ENCODE data around the gene PTCD3. TPM values are rescaled to one million over a fixed set of nuclear protein-coding genes. Genes with fewer than 3 reads are reported as not detected.
A peak's percentile ranks its signal among the peaks of the same experiment; 100 is the strongest.

The PTCD3 gene
- total and polyA plus RNA-seq, 12 donors: 30.2 to 232 (median 155) TPM

- H3K4me3 ChIP-seq: no peak overlapping the region
- no peaks in the 10 kb centered on the region for H3K27me3 ChIP-seq
- H3K4me1 ChIP-seq: no peaks in the 10 kb centered on the region
- H3K27ac ChIP-seq: no peak overlapping the region
- DNase-seq: no peak
- peaks cover 0 to 100% (median 81%) of the 10 kb centered on the region in 9 donors for H3K36me3 ChIP-seq
- peak in 1 of 8 donors; percentile 49 for ATAC-seq
- intact Hi-C loops (cut with DNase I): no loop called here
- no peaks in the 10 kb centered on the region for H3K9me3 ChIP-seq
- TF ChIP-seq CTCF (IDR thresholded peaks at IDR 0.05): no peak
- WGBS, 2 donors: 88 to 90% methylated on average over 14 of the region's 14 CpGs
Observed at GRCh38 chr2:86143926-86144685, 38.1 kb downstream of the PTCD3 start.

- no peak for DNase-seq
- WGBS, 2 donors: 90 to 93% methylated on average over 2 of the region's 2 CpGs
- Histone ChIP-seq H3K9me3 (no peaks in the 10 kb centered on the region), H3K36me3 (peaks cover 0 to 99% (median 82%) of the 10 kb centered on the region in 9 donors), H3K4me1 (no peaks in the 10 kb centered on the region), H3K27me3 (no peaks in the 10 kb centered on the region), H3K4me3 (no peak overlapping the region), H3K27ac (no peak overlapping the region)
- ATAC-seq: no peak
- intact Hi-C loops (cut with DNase I): no loop called here
- TF ChIP-seq CTCF (IDR thresholded peaks at IDR 0.05): no peak
Observed at GRCh38 chr2:86147793-86148192, 41.8 kb downstream of the PTCD3 start.

- no peaks in the 10 kb centered on the region for H3K9me3 ChIP-seq
- H3K27me3 ChIP-seq: no peaks in the 10 kb centered on the region
- WGBS, 2 donors: 88 to 97% methylated on average over 2 of the region's 2 CpGs
- DNase-seq (no peak), ATAC-seq (no peak)
- no peak for TF ChIP-seq CTCF (IDR thresholded peaks at IDR 0.05)
- H3K36me3 ChIP-seq: peaks cover 0 to 96% (median 59%) of the 10 kb centered on the region in 9 donors
- intact Hi-C loops (cut with DNase I): loop anchor here in 1 of 10 donors (5.0 kb wide), 1 partner anchor 38 kb away; no protein-coding TSS in a partner anchor
- no peak overlapping the region for H3K4me3 ChIP-seq
- H3K4me1 ChIP-seq: no peaks in the 10 kb centered on the region
- H3K27ac ChIP-seq: no peak overlapping the region
Observed at GRCh38 chr2:86150502-86150901, 44.5 kb downstream of the PTCD3 start.

- intact Hi-C loops (cut with DNase I): no loop called here
- Histone ChIP-seq H3K9me3 (no peaks in the 10 kb centered on the region), H3K36me3 (peaks cover 0 to 97% (median 63%) of the 10 kb centered on the region in 9 donors), H3K4me1 (no peaks in the 10 kb centered on the region), H3K27ac (no peak overlapping the region), H3K27me3 (no peaks in the 10 kb centered on the region), H3K4me3 (no peak overlapping the region)
- WGBS, 2 donors: 86 to 90% methylated on average over 2 of the region's 2 CpGs
- ATAC-seq (no peak), DNase-seq (no peak)
- no peak for TF ChIP-seq CTCF (IDR thresholded peaks at IDR 0.05)
Observed at GRCh38 chr2:86157009-86157556, 51.0 kb downstream of the PTCD3 start.

All from heart right ventricle (tissue), 16 donors.